Adrenal gland (tissue), 12 donors: Measurements from ENCODE around the gene NLRP5. TPM values are rescaled to one million over a fixed set of nuclear protein-coding genes. Genes with fewer than 3 reads are reported as not detected.

Experiments used
- DNase-seq, 7 donors: peaks; one replicate each; pipeline ENCODE4 v3.0.0-alpha.2; 2019 to 2020
- H3K27ac ChIP-seq, 5 donors: fragments of 200-600 bp; sonication (generic) in 4 of 5; 1 replicate in 3 of 5; 2 replicates in 2 of 5; pipeline versions ENCODE4 v1.5.1 to v1.8.0; 2016 to 2020; ENCODE audit warnings: mild to moderate bottlenecking in 1 of 5
- H3K27me3 ChIP-seq: fragments of 200-600 bp; 2 replicates; pipeline ENCODE4 v1.8.0; 2021
- H3K36me3 ChIP-seq, 2 donors: fragments of 200-600 bp; replicated peaks in 1 of 2; 1 replicate in 1 of 2; 2 replicates in 1 of 2; pipeline versions ENCODE4 v1.5.1 to v1.8.0; 2018 to 2022
- H3K4me1 ChIP-seq, 2 donors: fragments of 200-600 bp; replicated peaks in 1 of 2; 1 replicate in 1 of 2; 2 replicates in 1 of 2; pipeline versions ENCODE4 v1.5.1 to v1.8.0; 2018 to 2021
- H3K4me3 ChIP-seq, 4 donors: fragments of 200-600 bp; sonication (generic) in 3 of 4; one replicate each; pipeline ENCODE4 v1.5.1; 2016 to 2018
- H3K9me3 ChIP-seq, 3 donors: fragments of 200-600 bp; sonication (generic) in 1 of 3; replicated peaks in 1 of 3; 1 replicate in 2 of 3; 2 replicates in 1 of 3; pipeline versions ENCODE4 v1.5.1 to v1.8.0; 2016 to 2021
- POLR2A ChIP-seq, 2 donors: fragments of 450-650 bp; IDR thresholded peaks; one replicate each; pipeline ENCODE4 v1.6.1; 2017; ENCODE audit warnings: antibody characterized with exemption in 2 of 2, mild to moderate bottlenecking in 2 of 2, moderate library complexity in 1 of 2
- WGBS, 4 donors: extraction: QIAGEN DNeasy Blood & Tissue Kit in 2 of 4; methylation state at CpG; one replicate each; pipeline versions ENCODE4 v1.1.5 to v1.1.7; 2013 to 2017; 5-methylcytosine and 5-hydroxymethylcytosine counted together
- intact Hi-C, 2 donors: fragments of 100-400 bp; cut with DNase I; formaldehyde crosslinking; loops; one replicate each; pipeline versions ENCODE4 v1.14.1 to v1.15.0; 2022 to 2023
- polyA plus RNA-seq, 3 donors: library from polyadenylated mRNA; stranded (reverse); fragments of 200-250 nt in 2 of 3; fragments of 350-450 nt in 1 of 3; fragmentation: Illumina TruSeq in 1 of 3; extraction: RNeasy Lipid Tissue Mini Kit (QIAGEN cat#74804) in 1 of 3; gene quantifications; one replicate each; pipeline ENCODE4 v1.2.3, GENCODE V29; 2013 to 2014
- total RNA-seq, 9 donors: library from RNA; depleted of rRNA in 4 of 9; stranded (reverse); fragments of >200 nt in 4 of 9; fragments of 120-200 nt in 1 of 9; fragmentation: NEBNext Ultra II Directional in 1 of 9; extraction: Animal tissue kit (Norgen Biotek cat#: 25700) in 1 of 9; gene quantifications; one replicate each; pipeline versions ENCODE4 v1.1.0 to v1.2.4, GENCODE V29; 2013 to 2023
- TF ChIP-seq, protein P1 (sequence below), 6 experiments: fragments of 450-650 bp in 4 of 6; fragments of 200-600 bp in 2 of 6; sonication (generic) in 1 of 6; IDR thresholded peaks; 1 replicate in 5 of 6; 2 replicates in 1 of 6; pipeline versions ENCODE4 v1.5.1 to v1.8.0; 2016 to 2021; ENCODE audit warnings: antibody characterized with exemption in 6 of 6, mild to moderate bottlenecking in 2 of 6, moderate library complexity in 1 of 6
- donor health status: healthy with polysubstance abuse.
- donor health status: Bipolar disorder and iron deficiency.
- donor health status: DM: yes; HTN: yes; CAD: no.
- donor health status: DM: no; HTN: no; CAD: no.
- donor health status: DM: no; HTN: no; CAD: no.
- donor health status: DM: yes; HTN: yes; CAD: no.

NLRP5 gene
- total and polyA plus RNA-seq, 12 donors = not detected

DNA sequence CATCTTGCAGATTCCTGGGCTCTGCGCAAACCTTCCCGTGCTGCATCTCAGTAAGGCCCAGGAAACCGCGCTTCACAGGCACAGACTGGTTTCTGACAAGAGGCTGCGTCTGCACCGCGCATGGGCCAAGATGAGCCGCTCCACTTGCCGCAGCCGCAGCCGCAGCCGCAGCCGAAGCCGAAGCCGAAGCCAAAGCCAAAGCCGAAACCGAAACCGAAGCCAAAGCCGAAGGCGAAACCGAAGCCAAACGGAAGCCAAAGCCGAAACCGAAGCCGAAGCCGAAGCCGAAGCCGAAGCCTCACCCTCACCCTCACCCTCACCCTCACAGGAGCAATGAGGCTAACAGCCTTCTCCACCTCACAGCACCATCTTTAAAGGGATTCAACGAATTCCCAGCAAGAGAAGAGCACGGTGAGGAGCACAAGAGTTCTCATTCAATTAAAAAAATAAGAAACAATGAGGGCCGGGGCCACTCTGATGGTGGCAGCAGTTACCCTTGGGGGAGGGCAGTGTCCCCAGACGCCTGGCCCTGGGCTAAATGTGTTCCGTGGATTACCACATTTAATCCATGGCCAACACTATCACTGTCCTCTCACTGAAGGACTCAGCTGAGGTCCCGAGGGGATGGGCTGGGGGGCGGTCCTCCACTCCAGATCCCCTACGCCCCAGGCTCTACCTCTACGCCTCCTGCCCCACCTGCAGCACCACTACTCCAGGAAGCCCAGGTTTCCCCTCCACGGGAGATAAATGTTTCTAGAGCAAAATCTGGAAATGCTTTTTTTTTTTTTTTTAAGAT, 105.4 kb downstream of the NLRP5 start:
- H3K27ac ChIP-seq = peak overlapping the region in 3 of 5 donors; percentile 1 to 75 (median 54)
- H3K4me1 ChIP-seq = peaks cover 9 to 10% of the 10 kb centered on the region in 2 donors
- no peak overlapping the region for H3K4me3 ChIP-seq
- H3K9me3 ChIP-seq = no peaks in the 10 kb centered on the region
- H3K36me3 ChIP-seq = peaks cover 0 to 10% of the 10 kb centered on the region in 2 donors
- peak in 2 of 7 donors; percentile 2 to 16 for DNase-seq
- WGBS, 4 donors = 80 to 91% (median 89%) methylated on average over 36 to 38 of the region's 38 CpGs
- no peaks in the 10 kb centered on the region for H3K27me3 ChIP-seq
- intact Hi-C loops = no loop called here
- TF ChIP-seq, protein P1, sequence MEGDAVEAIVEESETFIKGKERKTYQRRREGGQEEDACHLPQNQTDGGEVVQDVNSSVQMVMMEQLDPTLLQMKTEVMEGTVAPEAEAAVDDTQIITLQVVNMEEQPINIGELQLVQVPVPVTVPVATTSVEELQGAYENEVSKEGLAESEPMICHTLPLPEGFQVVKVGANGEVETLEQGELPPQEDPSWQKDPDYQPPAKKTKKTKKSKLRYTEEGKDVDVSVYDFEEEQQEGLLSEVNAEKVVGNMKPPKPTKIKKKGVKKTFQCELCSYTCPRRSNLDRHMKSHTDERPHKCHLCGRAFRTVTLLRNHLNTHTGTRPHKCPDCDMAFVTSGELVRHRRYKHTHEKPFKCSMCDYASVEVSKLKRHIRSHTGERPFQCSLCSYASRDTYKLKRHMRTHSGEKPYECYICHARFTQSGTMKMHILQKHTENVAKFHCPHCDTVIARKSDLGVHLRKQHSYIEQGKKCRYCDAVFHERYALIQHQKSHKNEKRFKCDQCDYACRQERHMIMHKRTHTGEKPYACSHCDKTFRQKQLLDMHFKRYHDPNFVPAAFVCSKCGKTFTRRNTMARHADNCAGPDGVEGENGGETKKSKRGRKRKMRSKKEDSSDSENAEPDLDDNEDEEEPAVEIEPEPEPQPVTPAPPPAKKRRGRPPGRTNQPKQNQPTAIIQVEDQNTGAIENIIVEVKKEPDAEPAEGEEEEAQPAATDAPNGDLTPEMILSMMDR (IDR thresholded peaks at IDR 0.05) = no peak
- TF ChIP-seq POLR2A (IDR thresholded peaks at IDR 0.05) = no peak

DNA sequence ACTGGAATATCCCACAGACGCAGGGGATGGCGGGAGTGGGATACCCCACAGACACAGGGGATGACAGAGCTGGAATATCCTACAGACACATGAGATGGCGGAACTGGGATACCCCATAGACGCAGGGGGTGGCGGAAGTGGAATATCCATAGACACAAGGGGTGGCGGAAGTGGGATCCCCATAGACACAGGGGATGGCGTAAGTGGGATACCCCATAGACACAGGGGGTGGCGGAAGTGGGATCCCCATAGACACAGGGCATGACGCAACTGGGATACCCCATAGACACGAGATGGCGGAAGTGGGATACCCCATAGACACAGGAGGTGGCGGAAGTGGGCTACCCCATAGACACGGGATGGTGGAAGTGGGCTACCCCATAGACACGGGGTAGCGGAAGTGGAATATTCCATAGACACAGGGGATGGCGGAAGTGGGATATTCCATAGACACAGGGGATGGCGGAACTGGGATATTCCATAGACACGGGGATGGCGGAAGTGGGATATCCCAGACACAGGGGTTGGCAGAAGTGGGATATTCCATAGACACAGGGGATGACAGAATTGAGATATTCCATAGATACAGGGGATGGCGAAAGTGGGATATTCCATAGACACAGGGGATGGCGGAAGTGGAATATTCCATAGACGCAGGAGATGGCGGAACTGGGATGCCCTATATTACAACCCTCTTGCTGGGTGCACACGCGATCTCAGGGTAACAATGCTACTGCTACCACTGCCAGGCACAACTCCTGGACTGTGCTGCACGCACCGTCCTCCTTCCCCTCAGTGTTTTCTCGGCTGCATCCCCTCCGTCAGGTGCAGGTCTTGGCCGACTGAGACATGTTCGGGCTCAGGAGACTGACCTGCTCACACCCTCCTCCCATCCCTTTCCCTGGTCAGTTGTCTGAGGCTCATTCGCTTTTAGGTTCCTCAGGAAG, 106.4 kb downstream of the NLRP5 start:
- Histone ChIP-seq H3K4me1 (peaks cover 9 to 10% of the 10 kb centered on the region in 2 donors), H3K9me3 (no peaks in the 10 kb centered on the region), H3K27me3 (no peaks in the 10 kb centered on the region), H3K36me3 (peaks cover 0 to 6% of the 10 kb centered on the region in 2 donors), H3K4me3 (no peak overlapping the region), H3K27ac (no peak overlapping the region)
- intact Hi-C loops = no loop called here
- TF ChIP-seq, protein P1 (IDR thresholded peaks at IDR 0.05) = no peak
- no peak for TF ChIP-seq POLR2A (IDR thresholded peaks at IDR 0.05)
- WGBS, 4 donors = 95 to 97% (median 96%) methylated on average over 32 of the region's 32 CpGs
- DNase-seq = peak in 2 of 7 donors; percentile 9 to 13

DNA sequence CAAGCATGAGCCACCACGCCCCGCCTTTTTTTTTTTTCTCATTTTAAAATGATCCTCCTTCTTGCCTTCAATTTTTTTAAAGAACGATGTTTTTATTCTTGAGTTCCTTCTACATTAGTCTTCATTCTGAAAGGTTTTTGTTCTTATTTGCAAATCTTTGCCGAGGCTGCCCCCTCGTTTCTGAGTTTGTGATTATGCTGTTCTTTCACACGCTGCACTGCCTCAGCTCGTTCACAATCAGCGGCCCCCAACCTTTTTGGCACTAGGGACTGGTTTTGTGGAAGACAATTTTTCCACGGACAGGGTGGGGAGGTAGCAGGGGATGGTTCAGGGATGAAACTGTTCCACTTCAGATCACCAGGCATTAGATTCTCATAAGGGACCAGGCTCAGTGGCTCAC, 107.9 kb downstream of the NLRP5 start:
- TF ChIP-seq, protein P1 (IDR thresholded peaks at IDR 0.05) = no peak
- no peak for TF ChIP-seq POLR2A (IDR thresholded peaks at IDR 0.05)
- peak in 1 of 7 donors; percentile 10 for DNase-seq
- Histone ChIP-seq H3K4me3 (no peak overlapping the region), H3K4me1 (peaks cover 9 to 10% of the 10 kb centered on the region in 2 donors), H3K36me3 (no peaks in the 10 kb centered on the region), H3K27ac (no peak overlapping the region), H3K9me3 (no peaks in the 10 kb centered on the region), H3K27me3 (no peaks in the 10 kb centered on the region)
- intact Hi-C loops = no loop called here
- 82 to 96% (median 88%) methylated on average over 8 to 9 of the region's 9 CpGs for WGBS, 4 donors

DNA sequence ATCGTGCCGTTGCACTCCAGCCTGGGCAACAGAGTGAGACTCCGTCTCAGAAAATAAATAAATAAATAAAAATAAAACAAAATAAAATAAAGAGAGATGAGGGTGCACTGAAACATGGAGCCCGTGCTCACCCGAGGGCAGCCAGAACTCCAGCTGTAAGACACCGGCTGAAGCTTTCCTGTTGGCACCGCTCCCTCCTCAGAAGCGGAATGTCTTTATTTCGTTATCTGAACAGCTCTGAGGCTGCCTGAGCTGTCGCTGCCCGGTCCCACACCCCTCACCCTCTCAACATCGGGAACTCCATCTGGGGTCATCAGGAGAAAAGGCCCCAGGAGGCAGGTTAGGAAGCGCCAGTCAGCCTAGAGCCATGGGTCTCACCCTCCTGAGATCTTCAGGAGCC, 110.1 kb downstream of the NLRP5 start:
- 80 to 85% (median 83%) methylated on average over 13 of the region's 13 CpGs for WGBS, 4 donors
- H3K36me3 ChIP-seq = peaks cover 0 to 10% of the 10 kb centered on the region in 2 donors
- intact Hi-C loops = no loop called here

More for the DNA sequence above, 110.1 kb downstream of the NLRP5 start:
- no peak for TF ChIP-seq POLR2A (IDR thresholded peaks at IDR 0.05)
- no peaks in the 10 kb centered on the region for H3K9me3 ChIP-seq
- DNase-seq = no peak
- no peaks in the 10 kb centered on the region for H3K27me3 ChIP-seq
- H3K4me3 ChIP-seq = no peak overlapping the region
- H3K27ac ChIP-seq = no peak overlapping the region
- H3K4me1 ChIP-seq = no peaks in the 10 kb centered on the region
